HG02970 (cell line): ENCODE measurements around the gene SLC6A5.

ENCODE experiments used
- ATAC-seq: cut with Tn5 transposase; IDR thresholded peaks from one replicate; pipeline ENCODE4 v1.9.1; 2021; ENCODE audit warnings: mild to moderate bottlenecking, moderate library complexity, moderate number of reproducible peaks; ENCODE audit not compliant: unreplicated experiment, low FRiP score

Gene SLC6A5

DNA sequence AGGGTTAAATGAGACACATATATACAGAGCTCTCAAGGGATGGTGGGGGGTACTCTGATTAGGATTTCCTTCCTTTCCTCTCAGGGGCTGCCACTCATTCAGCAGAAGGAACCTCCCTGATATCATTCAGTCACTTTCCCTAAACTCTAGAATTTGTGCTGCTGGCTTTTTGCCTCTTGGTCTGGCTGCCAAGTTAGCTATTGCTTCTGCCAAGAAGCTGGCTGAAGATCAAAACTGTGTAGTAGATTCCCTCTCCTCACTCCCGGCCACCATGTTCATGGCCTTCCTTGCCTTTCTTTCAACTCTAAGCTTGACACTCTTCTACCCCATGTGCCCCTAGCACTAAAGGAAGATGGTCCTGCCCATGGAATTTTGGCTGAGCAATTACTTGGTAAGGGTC, 18.7 kb downstream of the SLC6A5 start:
- no peak for ATAC-seq

- ATAC-seq = no peak
Observed at GRCh38 chr11:20620988-20621387, 21.6 kb downstream of the SLC6A5 start.

- no peak for ATAC-seq
Observed at GRCh38 chr11:20621679-20622078, 22.3 kb downstream of the SLC6A5 start.

GRCh38 chr11:20623252-20623651, 23.8 kb downstream of the SLC6A5 start:
- ATAC-seq = no peak

GRCh38 chr11:20626279-20626678, 26.9 kb downstream of the SLC6A5 start:
- ATAC-seq = no peak

- ATAC-seq = no peak
Observed at GRCh38 chr11:20627026-20627425, 27.6 kb downstream of the SLC6A5 start.

GRCh38 chr11:20627701-20628100, 28.3 kb downstream of the SLC6A5 start:
- no peak for ATAC-seq

DNA sequence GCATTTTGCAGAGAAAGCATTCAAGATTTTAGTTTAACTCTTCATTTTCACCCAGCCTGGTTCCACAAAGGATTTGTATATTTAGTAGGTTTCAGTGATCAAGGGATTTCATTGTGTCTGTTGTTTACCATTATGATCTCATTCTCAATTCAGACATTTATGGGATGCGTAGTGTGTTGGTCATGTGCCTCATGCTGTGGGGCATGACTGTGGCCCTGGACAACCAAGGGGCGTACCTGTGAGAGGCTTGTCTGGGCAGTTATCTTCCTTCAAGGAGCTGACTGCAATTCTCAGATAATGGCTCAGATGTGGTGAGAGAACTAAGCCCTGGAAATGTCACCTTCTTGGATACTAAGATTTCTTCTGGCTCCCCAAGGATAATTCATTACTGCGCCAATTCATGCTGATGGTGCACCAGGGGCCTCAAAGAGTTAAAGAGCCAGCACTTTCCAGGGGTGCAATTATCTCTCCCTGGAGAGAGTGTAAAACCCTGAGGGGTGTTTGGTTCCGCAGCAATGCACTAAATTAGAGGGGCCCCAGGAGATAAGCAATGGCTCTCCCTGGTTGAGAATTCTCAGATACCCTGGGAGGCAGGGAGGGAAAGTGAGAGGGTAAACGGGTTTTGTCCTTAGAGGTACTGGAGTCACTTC, 32.2 kb downstream of the SLC6A5 start:
- no peak for ATAC-seq

- ATAC-seq = no peak
Observed at GRCh38 chr11:20632169-20632532, 32.7 kb downstream of the SLC6A5 start.

GRCh38 chr11:20634044-20634443, 34.6 kb downstream of the SLC6A5 start:
- ATAC-seq = no peak

- ATAC-seq = no peak
Observed at GRCh38 chr11:20634781-20635180, 35.4 kb downstream of the SLC6A5 start.

DNA sequence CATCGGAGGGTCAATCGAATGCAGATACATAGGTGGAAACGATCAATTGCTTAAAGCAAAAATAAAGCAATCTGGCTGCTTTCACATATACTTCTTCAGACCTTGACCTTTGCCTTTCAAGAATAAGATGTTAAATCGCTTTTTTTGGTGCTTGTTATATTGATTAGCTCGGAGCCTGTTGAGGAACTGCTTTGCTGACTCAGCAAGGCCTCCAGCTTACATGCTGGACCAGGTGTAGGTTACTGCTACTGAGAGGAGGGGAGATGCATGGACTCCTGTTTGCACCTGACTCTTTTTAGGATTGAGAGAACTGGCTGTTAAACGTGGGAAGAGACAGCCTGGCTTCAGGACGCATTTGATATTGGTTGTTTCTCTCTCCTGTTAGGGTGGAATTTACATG, 38.7 kb downstream of the SLC6A5 start:
- no peak for ATAC-seq

DNA sequence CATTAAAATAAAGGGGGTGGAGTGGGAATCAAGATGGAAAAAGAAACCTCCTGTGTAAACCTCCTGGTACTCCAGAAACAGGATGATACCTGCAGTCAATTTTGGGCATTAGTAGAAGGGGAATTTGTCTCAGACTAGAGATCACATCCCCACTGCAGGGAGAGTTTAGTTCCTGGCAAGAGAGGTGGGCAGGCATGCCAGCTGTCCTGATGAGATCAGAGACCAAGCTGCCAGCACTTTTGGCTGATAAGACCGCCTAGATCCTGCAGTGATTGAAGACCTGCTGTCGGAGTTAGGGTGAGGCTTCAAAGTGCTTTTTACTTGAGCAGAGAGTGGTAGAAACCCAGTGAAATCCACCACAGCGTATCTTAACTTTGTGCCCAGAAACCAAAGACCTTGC, 40.3 kb downstream of the SLC6A5 start:
- ATAC-seq = no peak

DNA sequence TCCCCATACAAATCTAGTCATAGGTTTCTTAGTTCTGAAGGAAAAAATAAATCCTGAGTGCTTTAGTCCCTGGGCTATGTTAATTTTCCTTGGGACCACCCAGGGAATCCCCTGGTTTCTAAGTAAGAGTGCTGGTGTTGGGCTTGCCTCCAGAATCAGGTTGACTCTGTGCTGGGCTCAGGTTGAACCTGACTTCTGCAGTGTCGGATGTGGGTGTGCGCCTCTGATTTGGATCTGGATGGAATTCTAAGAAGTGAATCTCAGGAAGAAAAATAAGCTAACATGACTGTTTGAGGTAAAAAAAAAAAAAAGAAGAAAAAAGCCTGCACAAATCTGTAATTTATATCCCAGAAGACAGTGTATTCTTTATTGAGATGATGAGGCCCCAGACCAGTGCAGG, 41.0 kb downstream of the SLC6A5 start:
- ATAC-seq = no peak

DNA sequence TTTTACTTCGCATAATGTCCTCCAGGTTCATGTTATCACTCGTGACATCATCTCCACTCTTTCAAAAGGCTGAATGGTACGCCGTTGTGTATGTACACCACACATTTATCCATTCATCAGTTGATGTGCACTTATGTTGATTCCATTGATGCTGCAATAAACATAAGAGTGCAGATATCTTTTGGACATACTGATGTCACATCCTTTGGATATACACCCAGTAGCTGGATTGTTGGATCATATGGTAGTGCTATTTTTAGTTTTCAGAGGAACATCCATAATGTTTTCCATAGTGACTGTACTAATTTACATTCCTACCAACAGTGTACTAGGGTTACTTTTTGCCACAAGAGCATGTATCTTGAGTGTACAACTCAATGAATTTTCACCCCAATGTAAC, 45.0 kb downstream of the SLC6A5 start:
- ATAC-seq = no peak

GRCh38 chr11:20647976-20648565, 48.7 kb downstream of the SLC6A5 start:
- no peak for ATAC-seq

- ATAC-seq = no peak
Observed at GRCh38 chr11:20652150-20652806, 52.9 kb downstream of the SLC6A5 start.

GRCh38 chr11:20654038-20654437, 54.6 kb downstream of the SLC6A5 start:
- no peak for ATAC-seq

GRCh38 chr11:20656901-20657300, 57.5 kb downstream of the SLC6A5 start:
- ATAC-seq = no peak

GRCh38 chr11:20658135-20658534, 58.7 kb downstream of the SLC6A5 start:
- no peak for ATAC-seq

DNA sequence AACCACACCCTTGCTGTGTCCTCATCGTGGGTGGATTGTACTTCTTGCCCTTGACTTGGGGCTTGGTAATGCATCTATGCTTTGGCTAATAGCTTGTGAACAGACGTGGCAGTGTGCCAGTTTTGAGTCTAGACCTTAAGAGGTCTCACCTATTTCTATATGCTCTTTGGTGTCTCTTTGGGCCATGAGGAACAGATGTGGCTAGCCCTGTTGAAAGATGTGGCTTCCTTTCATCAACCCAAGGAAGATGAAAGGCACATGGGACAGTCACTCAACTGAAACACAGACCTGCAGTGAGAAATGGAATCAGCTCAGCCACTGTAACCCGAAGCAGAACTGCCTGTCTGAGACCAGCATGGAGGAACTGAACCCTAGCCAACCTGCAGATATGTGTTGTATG, 62.0 kb downstream of the SLC6A5 start:
- no peak for ATAC-seq

GRCh38 chr11:20661850-20662249, 62.4 kb downstream of the SLC6A5 start:
- no peak for ATAC-seq
